ENCODE data around the gene INTS11.

GRCh38 chr1:1332774-1333480, 8.5 kb upstream of the INTS11 start:
- TF ChIP-seq POLR2AphosphoS5 (IDR thresholded peaks at IDR 0.05; ENCODE audit: low read depth, low read length) (no peak), POLR2A (IDR thresholded peaks at IDR 0.05; ENCODE audit: low read depth, low read length) (no peak), TAF1 (IDR thresholded peaks at IDR 0.05; ENCODE audit: low read depth, low read length) (no peak), SPI1 (IDR thresholded peaks at IDR 0.05; ENCODE audit: low read depth, low read length) (no peak), PAX5 (IDR thresholded peaks at IDR 0.05; ENCODE audit: insufficient read depth, low read length, severe bottlenecking) (no peak), POU2F2 (IDR thresholded peaks at IDR 0.05; ENCODE audit: low read depth, low read length) (no peak)

Data from GM12891 (cell line).